ENCODE data around the gene KRTAP10-9. TPM values are rescaled to one million over a fixed set of nuclear protein-coding genes. Genes with fewer than 3 reads are reported as not detected.

Gene KRTAP10-9
- total and polyA plus RNA-seq, 2 of the 8 experiments (the other 6 are each of a cell fraction or from before 2014, with no cell fraction given): not detected

- no peak overlapping the region for H3K4me3 ChIP-seq (ENCODE audit: extremely low read depth in 1 of 4, insufficient read depth in 2 of 4, low read depth in 3 of 4, low read length in 4 of 4)
- H4K8ac ChIP-seq (ENCODE audit: extremely low read depth, insufficient read depth, low read length): no peak overlapping the region; the same call in 1 of the 2 replicates
- POLR2A ChIA-PET (ENCODE audit: partially characterized antibody): interaction anchor here (0.8 to 1.0 kb wide), 2 partner anchors 72 to 117 kb away, joined by 3 to 5 read pairs; partner anchors contain the start of gene KRTAP10-12
- peaks cover 0 to 9% of the 10 kb centered on the region in 2 experiments; a peak in 2 of 4 replicates for H3K9me3 ChIP-seq (ENCODE audit: insufficient read depth in 2 of 2, low read depth in 1 of 2, low read length in 1 of 2)
- no peak overlapping the region for H3K4ac ChIP-seq (replicated peaks; ENCODE audit: insufficient read length, low read depth, low read length)
- no peaks in the 10 kb centered on the region for H3K79me1 ChIP-seq (ENCODE audit: low read depth, low read length)
- H2BK15ac ChIP-seq (ENCODE audit: low read length): no peak overlapping the region
- no peak overlapping the region for H3K18ac ChIP-seq (ENCODE audit: extremely low read depth, low read length)
- H2AK5ac ChIP-seq (ENCODE audit: low read depth, low read length): no peak overlapping the region
- FAIRE-seq: no peak
- no peaks in the 10 kb centered on the region for H3K36me3 ChIP-seq (ENCODE audit: control insufficient read depth in 2 of 4, insufficient read depth in 4 of 4, low read length in 3 of 4)
- H2AFZ ChIP-seq (ENCODE audit: low read length): no peak overlapping the region
- H2BK120ac ChIP-seq (replicated peaks; ENCODE audit: low read depth, low read length): no peak overlapping the region
- H2BK20ac ChIP-seq (ENCODE audit: low read length): no peak overlapping the region
- H3K9ac ChIP-seq (replicated peaks in 1 of 4; ENCODE audit: extremely low read depth in 1 of 4, low read depth in 3 of 4, low read length in 3 of 4): no peak overlapping the region
- no peak overlapping the region for H3K23ac ChIP-seq (ENCODE audit: insufficient read length)
- H3K4me2 ChIP-seq (ENCODE audit: insufficient read depth in 1 of 2, low read depth in 2 of 2, low read length in 2 of 2): no peak overlapping the region
- H4K91ac ChIP-seq (replicated peaks; ENCODE audit: insufficient read length, low read length): no peak overlapping the region
- WGBS, 2 experiments (ENCODE audit: extremely low coverage in 1 of 2, insufficient coverage in 1 of 2, insufficient read length in 1 of 2, insufficient replicate concordance in 2 of 2, low coverage in 1 of 2, low lambda C conversion rate in 2 of 2, missing lambda C conversion rate in 1 of 2): 72% methylated on average over 3 of the region's 7 CpGs; no CpG with 5 or more reads in 1 of the 2 experiments
- H3K14ac ChIP-seq (ENCODE audit: insufficient read length): no peak overlapping the region
- H3K56ac ChIP-seq (replicated peaks; ENCODE audit: insufficient read length, low read depth, low read length): no peak overlapping the region
- no peaks in the 10 kb centered on the region for H3K23me2 ChIP-seq (ENCODE audit: low read depth, low read length)
- H4K5ac ChIP-seq (ENCODE audit: insufficient read length, low read depth, low read length): no peak overlapping the region
- no peak overlapping the region for H3K27ac ChIP-seq (ENCODE audit: low read depth, low read length)
- no peaks in the 10 kb centered on the region for H3K79me2 ChIP-seq (ENCODE audit: control insufficient read depth in 1 of 2, insufficient read depth in 2 of 2, low read length in 2 of 2)
- CTCF ChIA-PET (ENCODE audit: partially characterized antibody): interaction anchor here (0.6 to 1.3 kb wide), 6 partner anchors 25 to 222 kb away, joined by 3 to 4 read pairs (median 3); partner anchors contain the start of gene UBE2G2
- no peak overlapping the region for H2BK12ac ChIP-seq (ENCODE audit: low read depth, low read length)
- H3K27me3 ChIP-seq (replicated peaks in 1 of 4; ENCODE audit: control insufficient read depth in 3 of 4, extremely low read depth in 1 of 4, insufficient read depth in 3 of 4, low read length in 3 of 4): no peaks in the 10 kb centered on the region; a peak in 1 of 7 replicates
- no peaks in the 10 kb centered on the region for H4K20me1 ChIP-seq (replicated peaks in 1 of 2; ENCODE audit: control insufficient read depth in 1 of 2, insufficient read depth in 2 of 2, low read length in 2 of 2)
- H2BK5ac ChIP-seq (ENCODE audit: low read depth, low read length): no peak overlapping the region; the same call in 1 of the 2 replicates
- peaks cover 0 to 4% (median 0%) of the 10 kb centered on the region in 4 experiments; a peak in 1 of 7 replicates for H3K4me1 ChIP-seq (replicated peaks in 1 of 4; ENCODE audit: control insufficient read depth in 3 of 4, insufficient read depth in 4 of 4, low read length in 3 of 4)
- peak in 1 of 2 experiments; percentile 45 for DNase-seq (ENCODE audit: low read depth in 1 of 2, low spot score in 2 of 2)
- TF ChIP-seq TBP (IDR thresholded peaks at IDR 0.05; ENCODE audit: low read depth, low read length) (no peak), SP2 (IDR thresholded peaks at IDR 0.05; ENCODE audit: low read length) (no peak), RAD21 (IDR thresholded peaks at IDR 0.05 in 1 of 2, conservative IDR thresholded peaks at IDR 0.05 in 1 of 2; ENCODE audit: low read depth in 2 of 2, low read length in 2 of 2) (no peak), SP4 (IDR thresholded peaks at IDR 0.05; ENCODE audit: low read length) (no peak), CHD1 (IDR thresholded peaks at IDR 0.05; ENCODE audit: low read depth, low read length) (no peak), ATF2 (IDR thresholded peaks at IDR 0.05; ENCODE audit: low read length) (no peak), GTF2F1 (IDR thresholded peaks at IDR 0.05; ENCODE audit: borderline replicate concordance, low read depth, low read length) (no peak), RBBP5 (IDR thresholded peaks at IDR 0.05; ENCODE audit: borderline replicate concordance, low read depth, low read length) (no peak), EP300 (IDR thresholded peaks at IDR 0.05; ENCODE audit: borderline replicate concordance in 1 of 2, low read depth in 2 of 2, low read length in 2 of 2) (no peak), SIX5 (IDR thresholded peaks at IDR 0.05; ENCODE audit: low read depth, low read length) (no peak), CBX5 (IDR thresholded peaks at IDR 0.05; ENCODE audit: low read depth, low read length) (no peak), MAX (IDR thresholded peaks at IDR 0.05) (no peak)
Measured at GRCh38 chr21:44579833-44580144, 47.1 kb upstream of the KRTAP10-9 start.

All from H1 (cell line).